GM12892 (cell line): Measurements from ENCODE around the gene BACH1.

Experiments
- POLR2A ChIP-seq: IDR thresholded peaks from 2 replicates; pipeline ENCODE4 v1.6.1; 2011; ENCODE audit warnings: low read depth, low read length, control low read depth
- POLR2AphosphoS5 ChIP-seq: IDR thresholded peaks from 2 replicates; pipeline ENCODE4 v1.6.1; 2011; ENCODE audit warnings: low read depth, low read length, control low read depth

GRCh38 chr21:29260461-29260860 is 38.3 kb upstream of the BACH1 start:
- TF ChIP-seq POLR2AphosphoS5 (no peak), POLR2A (no peak)
